HG03442 (cell line): ENCODE data around the gene KCNK4.

Source experiments
- ATAC-seq: cut with Tn5 transposase; IDR thresholded peaks from one replicate; pipeline ENCODE4 v1.9.1; 2021; ENCODE audit warnings: mild to moderate bottlenecking, moderate library complexity; ENCODE audit not compliant: unreplicated experiment

KCNK4 gene

GRCh38 chr11:64253043-64253442 is 38.1 kb upstream of the KCNK4 start:
- ATAC-seq = no peak

DNA sequence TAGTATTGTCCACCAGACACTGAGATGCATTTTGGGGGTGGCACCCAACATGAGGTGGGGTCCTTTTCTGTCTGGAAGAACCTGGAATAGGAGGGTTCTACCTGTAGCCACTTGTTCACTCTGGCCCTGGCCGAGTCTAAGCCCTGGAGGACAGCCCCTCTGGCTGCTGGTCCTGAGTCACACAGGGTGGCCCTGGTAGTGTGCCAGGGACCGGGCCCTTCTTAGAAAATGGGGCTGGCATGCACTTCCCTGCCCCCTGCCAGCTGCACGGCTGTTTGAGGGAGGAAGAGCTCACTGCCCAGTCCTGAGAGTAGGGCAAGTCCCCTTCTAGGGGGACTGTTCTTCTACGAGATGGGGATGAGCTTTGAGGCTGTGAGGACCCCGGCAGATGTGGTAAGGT is 37.6 kb upstream of the KCNK4 start:
- no peak for ATAC-seq

GRCh38 chr11:64254326-64254725 is 36.8 kb upstream of the KCNK4 start:
- no peak for ATAC-seq

DNA sequence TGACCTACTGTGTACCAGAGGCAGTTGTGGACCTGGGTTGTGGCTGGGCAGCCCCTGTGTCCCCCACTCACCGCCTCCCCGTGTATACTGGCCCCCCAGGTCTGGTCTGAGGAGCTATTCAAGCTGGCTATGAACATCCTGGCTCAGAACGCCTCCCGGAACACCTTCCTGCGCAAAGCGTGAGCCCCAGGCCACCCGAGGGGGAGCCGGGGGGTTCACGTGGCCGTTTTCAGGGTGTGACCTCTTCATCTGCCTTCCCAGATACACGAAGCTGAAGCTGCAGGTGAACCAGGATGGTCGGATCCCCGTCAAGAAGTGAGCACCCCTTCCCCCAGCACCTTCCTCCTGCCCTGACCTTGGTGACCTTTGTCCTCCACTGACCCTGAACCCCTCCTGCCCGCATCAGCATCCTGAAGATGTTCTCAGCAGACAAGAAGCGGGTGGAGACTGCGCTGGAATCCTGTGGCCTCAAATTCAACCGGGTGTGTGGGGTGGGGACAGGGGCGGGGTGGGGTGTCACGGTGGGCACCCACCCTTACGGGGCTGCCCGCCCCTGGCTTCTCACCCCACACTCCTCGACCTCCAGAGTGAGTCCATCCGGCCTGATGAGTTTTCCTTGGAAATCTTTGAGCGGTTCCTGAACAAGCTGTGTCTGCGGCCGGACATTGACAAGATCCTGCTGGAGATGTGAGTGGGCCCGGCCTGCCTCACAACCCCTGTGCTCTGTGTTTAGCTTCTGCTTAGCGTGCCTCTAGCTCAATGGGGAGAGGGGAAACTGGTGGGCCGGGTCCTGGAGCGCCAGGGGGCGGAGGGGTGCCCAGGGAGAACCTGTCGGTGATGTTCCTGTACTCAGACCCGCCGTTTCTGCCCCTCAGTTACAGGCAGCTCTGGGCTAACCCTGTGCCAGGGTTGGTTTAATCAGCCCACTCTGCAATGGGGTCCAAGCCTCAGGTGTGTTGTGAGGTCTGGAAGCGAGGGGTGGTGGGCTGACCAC is 35.7 kb upstream of the KCNK4 start:
- ATAC-seq = no peak

DNA sequence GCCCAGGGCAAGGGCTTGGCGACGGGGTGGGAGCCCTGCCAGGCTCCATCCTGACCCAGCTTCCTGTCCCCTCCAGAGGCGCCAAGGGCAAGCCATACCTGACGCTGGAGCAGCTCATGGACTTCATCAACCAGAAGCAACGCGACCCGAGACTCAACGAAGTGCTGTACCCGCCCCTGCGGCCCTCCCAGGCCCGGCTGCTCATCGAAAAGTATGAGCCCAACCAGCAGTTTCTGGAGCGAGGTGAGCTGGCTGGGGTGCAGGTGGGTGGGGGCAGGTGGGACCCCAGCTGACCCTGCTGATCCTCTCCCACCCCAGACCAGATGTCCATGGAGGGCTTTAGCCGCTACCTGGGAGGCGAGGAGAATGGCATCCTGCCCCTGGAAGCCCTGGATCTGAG is 34.8 kb upstream of the KCNK4 start:
- no peak for ATAC-seq

GRCh38 chr11:64258356-64258755 is 32.7 kb upstream of the KCNK4 start:
- ATAC-seq = no peak

GRCh38 chr11:64258946-64259532 is 32.1 kb upstream of the KCNK4 start:
- ATAC-seq = no peak

DNA sequence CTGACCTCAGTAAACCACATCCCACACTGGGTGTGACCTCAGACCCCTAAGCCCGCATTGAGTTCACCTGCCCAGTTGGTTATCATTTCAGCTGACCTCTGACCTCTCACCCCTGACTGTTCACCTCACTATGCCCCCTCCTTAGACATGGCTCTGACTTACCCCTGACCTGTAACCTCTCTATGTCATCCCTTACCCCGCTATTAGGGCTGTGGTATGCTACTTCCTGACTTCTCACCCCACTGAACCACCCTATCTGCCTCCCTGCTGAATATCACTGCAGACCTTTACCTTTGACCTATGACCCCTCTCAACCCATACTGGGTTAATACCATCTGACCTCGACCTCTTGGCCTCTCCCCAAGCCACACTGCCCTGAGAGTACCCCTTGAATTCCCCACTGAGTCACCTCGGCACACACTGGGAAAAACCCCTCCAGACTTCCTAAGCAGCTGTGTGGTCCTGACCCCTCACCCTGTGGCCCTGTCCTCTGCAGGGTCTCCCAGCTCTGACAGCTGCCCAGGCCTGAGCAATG is 31.5 kb upstream of the KCNK4 start:
- ATAC-seq = no peak

- no peak for ATAC-seq
Observed at GRCh38 chr11:64260147-64260708, 30.9 kb upstream of the KCNK4 start.

- ATAC-seq = no peak
Observed at GRCh38 chr11:64261556-64262080, 29.5 kb upstream of the KCNK4 start.

GRCh38 chr11:64262271-64263002 is 28.7 kb upstream of the KCNK4 start:
- no peak for ATAC-seq

DNA sequence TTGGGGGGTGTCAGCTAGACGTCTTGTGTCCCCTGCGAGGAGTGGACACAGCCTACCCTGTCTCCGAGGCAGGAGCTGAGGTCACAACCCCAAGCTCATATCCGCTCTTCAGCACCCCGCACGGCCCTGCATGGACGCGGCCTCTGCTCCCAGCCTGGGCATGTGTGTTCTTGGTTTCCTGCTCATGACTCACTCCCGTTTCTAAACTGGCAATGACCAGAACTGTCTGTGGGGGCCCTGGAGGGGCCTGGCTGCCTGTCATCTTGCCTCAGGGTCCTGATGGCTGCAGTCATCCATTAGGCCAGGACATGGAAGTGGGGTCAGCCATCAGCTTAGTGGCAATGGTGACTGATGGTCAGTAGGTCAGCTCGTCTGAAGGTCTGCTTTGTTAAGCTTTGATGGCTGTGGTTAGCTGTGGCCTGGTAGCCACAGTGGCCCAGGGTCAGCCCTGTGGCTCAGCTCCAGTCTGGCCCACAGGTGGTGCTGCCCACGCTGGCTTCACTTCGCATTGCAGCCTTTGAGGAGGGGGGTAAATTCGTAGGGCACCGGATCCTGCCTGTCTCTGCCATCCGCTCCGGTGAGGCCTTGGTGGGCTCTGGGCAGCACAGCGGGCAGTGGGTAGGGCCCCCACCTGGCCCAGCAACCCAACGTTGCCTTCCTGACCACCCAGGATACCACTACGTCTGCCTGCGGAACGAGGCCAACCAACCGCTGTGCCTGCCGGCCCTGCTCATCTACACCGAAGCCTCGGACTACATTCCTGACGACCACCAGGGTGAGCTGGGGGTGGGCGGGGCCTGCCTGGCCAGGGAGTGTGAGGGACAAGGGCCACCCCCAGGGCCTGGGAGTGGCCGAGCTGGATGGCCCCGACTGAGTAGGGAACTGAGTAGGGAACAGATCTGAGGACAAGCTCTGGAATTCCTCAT is 27.8 kb upstream of the KCNK4 start:
- no peak for ATAC-seq

DNA sequence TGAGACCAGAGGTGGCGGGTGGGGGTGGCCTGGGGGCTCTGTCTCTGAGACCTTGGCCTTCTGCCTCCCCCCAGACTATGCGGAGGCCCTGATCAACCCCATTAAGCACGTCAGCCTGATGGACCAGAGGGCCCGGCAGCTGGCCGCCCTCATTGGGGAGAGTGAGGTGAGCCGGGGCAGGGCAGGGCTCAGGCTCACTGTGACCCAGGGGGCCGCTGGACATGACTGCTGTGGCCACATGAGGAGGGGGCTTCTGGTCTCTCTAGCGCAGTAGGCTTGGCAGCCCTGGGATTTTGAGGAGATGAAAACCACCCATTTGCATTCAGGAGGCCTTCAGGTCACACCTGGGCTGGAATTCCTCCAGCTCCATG is 27.2 kb upstream of the KCNK4 start:
- no peak for ATAC-seq

- no peak for ATAC-seq
Observed at GRCh38 chr11:64264371-64264852, 26.7 kb upstream of the KCNK4 start.

GRCh38 chr11:64265176-64266160 is 25.6 kb upstream of the KCNK4 start:
- no peak for ATAC-seq

DNA sequence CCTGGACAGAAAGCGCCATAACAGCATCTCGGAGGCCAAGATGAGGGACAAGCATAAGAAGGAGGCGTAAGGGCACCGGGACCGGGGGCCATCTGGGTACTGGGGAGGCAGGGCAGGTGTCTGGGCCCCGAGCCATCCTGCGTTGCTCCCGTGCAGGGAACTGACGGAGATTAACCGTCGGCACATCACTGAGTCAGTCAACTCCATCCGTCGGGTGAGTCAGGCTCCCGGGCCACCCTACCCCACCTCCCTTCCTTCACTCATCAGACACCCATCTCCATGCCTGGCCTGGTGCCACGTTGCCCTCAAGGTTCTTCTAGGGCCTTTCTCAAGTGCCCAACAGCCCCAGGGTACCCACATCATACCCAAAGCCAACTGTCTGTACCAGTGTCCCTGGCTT is 24.8 kb upstream of the KCNK4 start:
- no peak for ATAC-seq

DNA sequence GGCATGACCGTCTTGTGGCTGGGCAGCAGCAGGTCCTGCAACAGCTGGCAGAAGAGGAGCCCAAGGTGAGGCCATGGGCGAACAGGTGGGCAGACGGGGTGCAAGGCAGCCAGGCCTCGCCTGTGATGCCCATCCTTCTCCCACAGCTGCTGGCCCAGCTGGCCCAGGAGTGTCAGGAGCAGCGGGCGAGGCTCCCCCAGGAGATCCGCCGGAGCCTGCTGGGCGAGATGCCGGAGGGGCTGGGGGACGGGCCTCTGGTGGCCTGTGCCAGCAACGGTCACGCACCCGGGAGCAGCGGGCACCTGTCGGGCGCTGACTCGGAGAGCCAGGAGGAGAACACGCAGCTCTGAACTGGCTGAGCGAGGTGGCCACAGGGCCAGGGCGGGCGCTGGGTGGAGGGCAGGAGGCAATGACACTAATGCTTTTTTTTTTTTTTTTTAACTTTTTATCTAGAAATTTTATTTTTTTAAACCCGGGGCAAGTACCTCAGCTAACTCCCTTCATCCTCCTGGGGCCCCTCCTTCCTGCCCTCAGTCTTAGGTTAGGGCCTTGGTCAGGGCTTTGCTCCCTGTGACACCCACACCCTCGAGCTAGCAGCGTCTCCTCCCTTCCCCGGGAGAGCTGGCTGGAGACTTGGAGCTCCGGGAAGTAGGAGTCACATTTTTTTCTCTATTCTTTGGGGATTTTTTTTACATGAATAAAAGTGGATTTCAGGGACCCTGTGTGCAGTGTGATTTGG is 23.7 kb upstream of the KCNK4 start:
- no peak for ATAC-seq
